Prostate gland (tissue), 2 donors: ENCODE data around the gene MYO15B.

Experiments used
- POLR2A ChIP-seq: fragments of 450-650 bp; IDR thresholded peaks from one replicate; pipeline ENCODE4 v1.6.1; 2016; ENCODE audit warnings: antibody characterized with exemption, mild to moderate bottlenecking
- POLR2AphosphoS5 ChIP-seq: sonication (generic); formaldehyde crosslinking; IDR thresholded peaks from one replicate; pipeline ENCODE4 v1.6.1; 2017; ENCODE audit warnings: antibody characterized with exemption
- TF ChIP-seq, protein P1 (sequence below), 4 experiments: fragments of 200-600 bp in 2 of 4; fragments of 450-650 bp in 2 of 4; sonication (generic) in 2 of 4; IDR thresholded peaks; 1 replicate in 3 of 4; 2 replicates in 1 of 4; pipeline ENCODE4 v1.5.1; 2016 to 2019; ENCODE audit warnings: antibody characterized with exemption in 4 of 4, mild to moderate bottlenecking in 2 of 4, moderate library complexity in 2 of 4

- TF ChIP-seq POLR2AphosphoS5 (no peak), POLR2A (no peak)
- TF ChIP-seq, protein P1, sequence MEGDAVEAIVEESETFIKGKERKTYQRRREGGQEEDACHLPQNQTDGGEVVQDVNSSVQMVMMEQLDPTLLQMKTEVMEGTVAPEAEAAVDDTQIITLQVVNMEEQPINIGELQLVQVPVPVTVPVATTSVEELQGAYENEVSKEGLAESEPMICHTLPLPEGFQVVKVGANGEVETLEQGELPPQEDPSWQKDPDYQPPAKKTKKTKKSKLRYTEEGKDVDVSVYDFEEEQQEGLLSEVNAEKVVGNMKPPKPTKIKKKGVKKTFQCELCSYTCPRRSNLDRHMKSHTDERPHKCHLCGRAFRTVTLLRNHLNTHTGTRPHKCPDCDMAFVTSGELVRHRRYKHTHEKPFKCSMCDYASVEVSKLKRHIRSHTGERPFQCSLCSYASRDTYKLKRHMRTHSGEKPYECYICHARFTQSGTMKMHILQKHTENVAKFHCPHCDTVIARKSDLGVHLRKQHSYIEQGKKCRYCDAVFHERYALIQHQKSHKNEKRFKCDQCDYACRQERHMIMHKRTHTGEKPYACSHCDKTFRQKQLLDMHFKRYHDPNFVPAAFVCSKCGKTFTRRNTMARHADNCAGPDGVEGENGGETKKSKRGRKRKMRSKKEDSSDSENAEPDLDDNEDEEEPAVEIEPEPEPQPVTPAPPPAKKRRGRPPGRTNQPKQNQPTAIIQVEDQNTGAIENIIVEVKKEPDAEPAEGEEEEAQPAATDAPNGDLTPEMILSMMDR (IDR thresholded peaks at IDR 0.05) = no peak
These were observed 46.8 kb downstream of the MYO15B start for GRCh38 chr17:75634376-75634740.
